ENCODE results near the gene AKNA. TPM values are rescaled to one million over a fixed set of nuclear protein-coding genes. Genes with fewer than 3 reads are reported as not detected.

The AKNA gene
- polyA plus RNA-seq, 1 of the 3 experiments (the other 2 are of a cell fraction) = 0.84 TPM

GRCh38 chr9:114314256-114314867 is 73.4 kb downstream of the AKNA start:
- Histone ChIP-seq H3F3A (replicated peaks; ENCODE audit: insufficient read depth) (no peaks in the 10 kb centered on the region), H3K9me2 (no peaks in the 10 kb centered on the region), H3K9me3 (no peaks in the 10 kb centered on the region), H3K27me3 (ENCODE audit: insufficient read depth) (no peaks in the 10 kb centered on the region), H3K9ac (no peak overlapping the region), H2AFZ (ENCODE audit: low read depth) (no peak overlapping the region), H3K27ac (ENCODE audit: low read depth in 2 of 2, low read length in 1 of 2) (no peak overlapping the region), H3K4me1 (ENCODE audit: control insufficient read depth in 1 of 2, insufficient read depth in 2 of 2, low read depth in 1 of 2, low read length in 1 of 2) (peaks cover 0 to 3% of the 10 kb centered on the region in 2 experiments; a peak in 1 of 4 replicates), H3K4me3 (ENCODE audit: low read depth in 2 of 2, low read length in 1 of 2) (no peak overlapping the region), H3K4me2 (no peak overlapping the region), H4K20me1 (ENCODE audit: insufficient read depth) (no peaks in the 10 kb centered on the region), H3K36me3 (replicated peaks in 1 of 2; ENCODE audit: control insufficient read depth in 1 of 2, insufficient read depth in 2 of 2, low read length in 1 of 2) (peaks cover 0 to 3% of the 10 kb centered on the region in 2 experiments), H3K79me2 (ENCODE audit: insufficient read depth) (no peaks in the 10 kb centered on the region)
- TF ChIP-seq EZH2phosphoT487 (IDR thresholded peaks at IDR 0.05; ENCODE audit: borderline replicate concordance, low read depth) (no peak), FOSL2 (IDR thresholded peaks at IDR 0.05; ENCODE audit: borderline replicate concordance, low read depth) (no peak), RAD21 (IDR thresholded peaks at IDR 0.05; ENCODE audit: low read length) (no peak), RFX5 (IDR thresholded peaks at IDR 0.05; ENCODE audit: low read length) (no peak), NRF1 (IDR thresholded peaks at IDR 0.05; ENCODE audit: low read depth, low read length) (no peak), USF1 (IDR thresholded peaks at IDR 0.05; ENCODE audit: borderline replicate concordance, low read depth) (no peak), REST (IDR thresholded peaks at IDR 0.05; ENCODE audit: low read depth, low read length) (no peak), RCOR1 (IDR thresholded peaks at IDR 0.05; ENCODE audit: low read length) (no peak), GABPA (IDR thresholded peaks at IDR 0.05; ENCODE audit: low read depth) (no peak), TCF12 (IDR thresholded peaks at IDR 0.05) (no peak), RXRA (IDR thresholded peaks at IDR 0.05; ENCODE audit: borderline replicate concordance, low read depth) (no peak), FOXJ3 (CRISPR knock-in tag; IDR thresholded peaks at IDR 0.05) (no peak), MAX (IDR thresholded peaks at IDR 0.05; ENCODE audit: low read depth) (no peak), MXI1 (IDR thresholded peaks at IDR 0.05; ENCODE audit: low read depth, low read length) (no peak), TAF1 (IDR thresholded peaks at IDR 0.05; ENCODE audit: borderline replicate concordance, low read depth, low read length) (no peak), SIN3A (IDR thresholded peaks at IDR 0.05; ENCODE audit: borderline replicate concordance, low read depth, low read length) (no peak)
- TF ChIP-seq, protein P1, sequence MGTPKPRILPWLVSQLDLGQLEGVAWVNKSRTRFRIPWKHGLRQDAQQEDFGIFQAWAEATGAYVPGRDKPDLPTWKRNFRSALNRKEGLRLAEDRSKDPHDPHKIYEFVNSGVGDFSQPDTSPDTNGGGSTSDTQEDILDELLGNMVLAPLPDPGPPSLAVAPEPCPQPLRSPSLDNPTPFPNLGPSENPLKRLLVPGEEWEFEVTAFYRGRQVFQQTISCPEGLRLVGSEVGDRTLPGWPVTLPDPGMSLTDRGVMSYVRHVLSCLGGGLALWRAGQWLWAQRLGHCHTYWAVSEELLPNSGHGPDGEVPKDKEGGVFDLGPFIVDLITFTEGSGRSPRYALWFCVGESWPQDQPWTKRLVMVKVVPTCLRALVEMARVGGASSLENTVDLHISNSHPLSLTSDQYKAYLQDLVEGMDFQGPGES (IDR thresholded peaks at IDR 0.05; ENCODE audit: low read depth, low read length) = no peak
- DNase-seq = no peak
- CTCF ChIA-PET = interaction anchor here (0.8 to 2.3 kb wide), 5 partner anchors 24 to 231 kb away, joined by 3 to 15 read pairs (median 8); no protein-coding TSS in a partner anchor
- POLR2A ChIA-PET = no interaction called here
- 93% methylated on average over 7 of the region's 7 CpGs for WGBS (ENCODE audit: low lambda C conversion rate)
